ENCODE measurements around the gene SRR. TPM values are rescaled to one million over a fixed set of nuclear protein-coding genes. Genes with fewer than 3 reads are reported as not detected.

The SRR gene
- total and polyA plus RNA-seq, 4 donors, result 2.9 to 10.3 (median 4.3) TPM

DNA sequence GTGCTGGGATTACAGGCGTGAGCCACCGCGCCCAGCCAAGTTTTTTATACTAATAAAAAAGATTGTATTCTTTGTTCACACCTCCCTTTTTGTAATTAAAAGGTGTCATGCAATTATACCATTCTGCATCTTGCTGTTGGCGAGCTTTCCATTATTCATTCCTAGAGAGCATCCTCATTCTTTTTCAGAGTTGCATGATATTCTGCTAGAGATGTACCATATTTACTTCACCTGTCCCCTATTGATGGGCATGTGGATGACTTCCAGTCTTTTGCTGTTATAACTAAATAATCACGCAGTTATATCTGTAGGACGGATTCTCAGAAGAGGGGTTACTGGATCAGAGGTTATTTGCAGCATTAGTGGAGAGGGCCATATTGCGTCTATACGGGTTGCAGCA is 50.6 kb downstream of the SRR start:
- WGBS, result 86% methylated on average over 8 of the region's 8 CpGs
- TF ChIP-seq, protein P1, sequence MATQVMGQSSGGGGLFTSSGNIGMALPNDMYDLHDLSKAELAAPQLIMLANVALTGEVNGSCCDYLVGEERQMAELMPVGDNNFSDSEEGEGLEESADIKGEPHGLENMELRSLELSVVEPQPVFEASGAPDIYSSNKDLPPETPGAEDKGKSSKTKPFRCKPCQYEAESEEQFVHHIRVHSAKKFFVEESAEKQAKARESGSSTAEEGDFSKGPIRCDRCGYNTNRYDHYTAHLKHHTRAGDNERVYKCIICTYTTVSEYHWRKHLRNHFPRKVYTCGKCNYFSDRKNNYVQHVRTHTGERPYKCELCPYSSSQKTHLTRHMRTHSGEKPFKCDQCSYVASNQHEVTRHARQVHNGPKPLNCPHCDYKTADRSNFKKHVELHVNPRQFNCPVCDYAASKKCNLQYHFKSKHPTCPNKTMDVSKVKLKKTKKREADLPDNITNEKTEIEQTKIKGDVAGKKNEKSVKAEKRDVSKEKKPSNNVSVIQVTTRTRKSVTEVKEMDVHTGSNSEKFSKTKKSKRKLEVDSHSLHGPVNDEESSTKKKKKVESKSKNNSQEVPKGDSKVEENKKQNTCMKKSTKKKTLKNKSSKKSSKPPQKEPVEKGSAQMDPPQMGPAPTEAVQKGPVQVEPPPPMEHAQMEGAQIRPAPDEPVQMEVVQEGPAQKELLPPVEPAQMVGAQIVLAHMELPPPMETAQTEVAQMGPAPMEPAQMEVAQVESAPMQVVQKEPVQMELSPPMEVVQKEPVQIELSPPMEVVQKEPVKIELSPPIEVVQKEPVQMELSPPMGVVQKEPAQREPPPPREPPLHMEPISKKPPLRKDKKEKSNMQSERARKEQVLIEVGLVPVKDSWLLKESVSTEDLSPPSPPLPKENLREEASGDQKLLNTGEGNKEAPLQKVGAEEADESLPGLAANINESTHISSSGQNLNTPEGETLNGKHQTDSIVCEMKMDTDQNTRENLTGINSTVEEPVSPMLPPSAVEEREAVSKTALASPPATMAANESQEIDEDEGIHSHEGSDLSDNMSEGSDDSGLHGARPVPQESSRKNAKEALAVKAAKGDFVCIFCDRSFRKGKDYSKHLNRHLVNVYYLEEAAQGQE (IDR thresholded peaks at IDR 0.05), result no peak
- no peak for TF ChIP-seq GABPA (IDR thresholded peaks at IDR 0.05 in 1 of 2, conservative IDR thresholded peaks at IDR 0.05 in 1 of 2)
- TF ChIP-seq, protein P2, sequence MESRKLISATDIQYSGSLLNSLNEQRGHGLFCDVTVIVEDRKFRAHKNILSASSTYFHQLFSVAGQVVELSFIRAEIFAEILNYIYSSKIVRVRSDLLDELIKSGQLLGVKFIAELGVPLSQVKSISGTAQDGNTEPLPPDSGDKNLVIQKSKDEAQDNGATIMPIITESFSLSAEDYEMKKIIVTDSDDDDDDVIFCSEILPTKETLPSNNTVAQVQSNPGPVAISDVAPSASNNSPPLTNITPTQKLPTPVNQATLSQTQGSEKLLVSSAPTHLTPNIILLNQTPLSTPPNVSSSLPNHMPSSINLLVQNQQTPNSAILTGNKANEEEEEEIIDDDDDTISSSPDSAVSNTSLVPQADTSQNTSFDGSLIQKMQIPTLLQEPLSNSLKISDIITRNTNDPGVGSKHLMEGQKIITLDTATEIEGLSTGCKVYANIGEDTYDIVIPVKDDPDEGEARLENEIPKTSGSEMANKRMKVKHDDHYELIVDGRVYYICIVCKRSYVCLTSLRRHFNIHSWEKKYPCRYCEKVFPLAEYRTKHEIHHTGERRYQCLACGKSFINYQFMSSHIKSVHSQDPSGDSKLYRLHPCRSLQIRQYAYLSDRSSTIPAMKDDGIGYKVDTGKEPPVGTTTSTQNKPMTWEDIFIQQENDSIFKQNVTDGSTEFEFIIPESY (IDR thresholded peaks at IDR 0.05), result no peak
- TF ChIP-seq, protein P3, sequence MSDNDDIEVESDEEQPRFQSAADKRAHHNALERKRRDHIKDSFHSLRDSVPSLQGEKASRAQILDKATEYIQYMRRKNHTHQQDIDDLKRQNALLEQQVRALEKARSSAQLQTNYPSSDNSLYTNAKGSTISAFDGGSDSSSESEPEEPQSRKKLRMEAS (IDR thresholded peaks at IDR 0.05), result no peak
- no peak for TF ChIP-seq RAD21 (IDR thresholded peaks at IDR 0.05)
- TF ChIP-seq HNF4A (conservative IDR thresholded peaks at IDR 0.05), result no peak
- TF ChIP-seq NR2F2 (IDR thresholded peaks at IDR 0.05), result no peak
- no peak for TF ChIP-seq RXRA (IDR thresholded peaks at IDR 0.05)
- no peak for TF ChIP-seq FOXA1 (IDR thresholded peaks at IDR 0.05)
- TF ChIP-seq EGR1 (IDR thresholded peaks at IDR 0.05; ENCODE audit: low read depth in 2 of 2), result no peak
- TF ChIP-seq JUND (IDR thresholded peaks at IDR 0.05), result no peak
- no peak for TF ChIP-seq HNF4G (IDR thresholded peaks at IDR 0.05)
- TF ChIP-seq, protein P4, sequence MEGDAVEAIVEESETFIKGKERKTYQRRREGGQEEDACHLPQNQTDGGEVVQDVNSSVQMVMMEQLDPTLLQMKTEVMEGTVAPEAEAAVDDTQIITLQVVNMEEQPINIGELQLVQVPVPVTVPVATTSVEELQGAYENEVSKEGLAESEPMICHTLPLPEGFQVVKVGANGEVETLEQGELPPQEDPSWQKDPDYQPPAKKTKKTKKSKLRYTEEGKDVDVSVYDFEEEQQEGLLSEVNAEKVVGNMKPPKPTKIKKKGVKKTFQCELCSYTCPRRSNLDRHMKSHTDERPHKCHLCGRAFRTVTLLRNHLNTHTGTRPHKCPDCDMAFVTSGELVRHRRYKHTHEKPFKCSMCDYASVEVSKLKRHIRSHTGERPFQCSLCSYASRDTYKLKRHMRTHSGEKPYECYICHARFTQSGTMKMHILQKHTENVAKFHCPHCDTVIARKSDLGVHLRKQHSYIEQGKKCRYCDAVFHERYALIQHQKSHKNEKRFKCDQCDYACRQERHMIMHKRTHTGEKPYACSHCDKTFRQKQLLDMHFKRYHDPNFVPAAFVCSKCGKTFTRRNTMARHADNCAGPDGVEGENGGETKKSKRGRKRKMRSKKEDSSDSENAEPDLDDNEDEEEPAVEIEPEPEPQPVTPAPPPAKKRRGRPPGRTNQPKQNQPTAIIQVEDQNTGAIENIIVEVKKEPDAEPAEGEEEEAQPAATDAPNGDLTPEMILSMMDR (IDR thresholded peaks at IDR 0.05; ENCODE audit: low read depth, low read length, missing input control), result no peak
- TF ChIP-seq SP1 (IDR thresholded peaks at IDR 0.05), result no peak
- no peak for TF ChIP-seq TAF1 (conservative IDR thresholded peaks at IDR 0.05)
- TF ChIP-seq FOXA2 (IDR thresholded peaks at IDR 0.05), result no peak
- TF ChIP-seq, protein P5, sequence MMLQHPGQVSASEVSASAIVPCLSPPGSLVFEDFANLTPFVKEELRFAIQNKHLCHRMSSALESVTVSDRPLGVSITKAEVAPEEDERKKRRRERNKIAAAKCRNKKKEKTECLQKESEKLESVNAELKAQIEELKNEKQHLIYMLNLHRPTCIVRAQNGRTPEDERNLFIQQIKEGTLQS (IDR thresholded peaks at IDR 0.05), result no peak
- no peak for TF ChIP-seq YY1 (IDR thresholded peaks at IDR 0.05)
- no peaks in the 10 kb centered on the region for H3K9me3 ChIP-seq (ENCODE audit: control insufficient read depth in 4 of 4, low read length in 3 of 4)
- no peak overlapping the region for H3K4me3 ChIP-seq (ENCODE audit: low read depth in 1 of 3, low read length in 3 of 3)
- no peak overlapping the region for H3K27ac ChIP-seq (ENCODE audit: low read depth in 1 of 2, low read length in 2 of 2)
- H3K4me1 ChIP-seq (ENCODE audit: control insufficient read depth in 4 of 4, insufficient read depth in 4 of 4, low read length in 3 of 4), result peaks cover 0 to 1% (median 0%) of the 10 kb centered on the region in 4 donors
- no peaks in the 10 kb centered on the region for H3K36me3 ChIP-seq (ENCODE audit: control insufficient read depth in 4 of 4, insufficient read depth in 3 of 4, low read depth in 1 of 4, low read length in 3 of 4)
- no peak for DNase-seq (ENCODE audit: low spot score)
- H3K9ac ChIP-seq (ENCODE audit: low read depth in 1 of 2, low read length in 2 of 2), result no peak overlapping the region
- no peaks in the 10 kb centered on the region for H3K27me3 ChIP-seq (ENCODE audit: control insufficient read depth in 4 of 4, insufficient read depth in 4 of 4, low read length in 3 of 4)
